GM21381 (cell line): ENCODE measurements around the gene EGFLAM.

Source experiments
- ATAC-seq: cut with Tn5 transposase; IDR thresholded peaks from one replicate; pipeline ENCODE4 v1.9.1; 2021; ENCODE audit warnings: mild to moderate bottlenecking, moderate library complexity; ENCODE audit not compliant: unreplicated experiment

The EGFLAM gene

DNA sequence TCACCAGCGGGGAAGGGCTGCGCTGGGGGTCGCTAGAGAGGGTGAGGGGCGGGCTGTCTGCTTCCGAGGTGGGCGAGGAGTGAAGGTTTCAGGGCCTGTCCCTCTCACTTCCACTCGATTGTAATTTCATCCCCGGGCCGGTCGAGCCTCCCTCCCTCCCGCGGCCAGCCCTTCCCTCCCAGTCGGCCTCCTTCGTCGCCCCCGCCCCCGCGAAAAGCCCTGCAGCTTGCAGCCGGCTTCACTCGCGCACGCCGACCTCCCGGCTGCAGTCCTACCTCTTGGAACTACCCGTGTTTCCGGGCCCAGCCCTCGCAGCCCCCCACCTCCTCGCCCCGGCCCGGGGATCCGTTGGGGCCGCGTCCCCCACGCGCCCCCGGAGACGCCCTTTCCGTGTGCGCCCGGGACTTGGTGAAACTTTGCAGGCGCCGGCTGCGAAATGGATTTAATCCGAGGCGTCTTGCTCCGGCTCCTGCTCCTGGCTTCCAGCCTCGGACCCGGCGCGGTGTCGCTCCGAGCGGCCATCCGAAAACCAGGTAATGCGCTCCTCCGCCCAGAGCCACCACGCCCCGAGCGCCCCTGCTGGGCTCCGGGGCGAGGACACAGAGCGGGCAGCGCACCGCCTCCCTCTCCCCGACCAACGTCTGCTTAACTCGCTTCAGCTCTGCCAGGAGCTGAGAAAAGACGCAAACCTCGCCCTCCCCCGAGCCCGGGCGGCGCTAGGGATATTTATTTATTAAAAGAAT lies at the start of gene EGFLAM:
Gene EGFLAM (plus strand): TSS at position 241 of the 743 bp plus-strand sequence. CDS start 196 bp downstream, at position 437.
- no peak for ATAC-seq

DNA sequence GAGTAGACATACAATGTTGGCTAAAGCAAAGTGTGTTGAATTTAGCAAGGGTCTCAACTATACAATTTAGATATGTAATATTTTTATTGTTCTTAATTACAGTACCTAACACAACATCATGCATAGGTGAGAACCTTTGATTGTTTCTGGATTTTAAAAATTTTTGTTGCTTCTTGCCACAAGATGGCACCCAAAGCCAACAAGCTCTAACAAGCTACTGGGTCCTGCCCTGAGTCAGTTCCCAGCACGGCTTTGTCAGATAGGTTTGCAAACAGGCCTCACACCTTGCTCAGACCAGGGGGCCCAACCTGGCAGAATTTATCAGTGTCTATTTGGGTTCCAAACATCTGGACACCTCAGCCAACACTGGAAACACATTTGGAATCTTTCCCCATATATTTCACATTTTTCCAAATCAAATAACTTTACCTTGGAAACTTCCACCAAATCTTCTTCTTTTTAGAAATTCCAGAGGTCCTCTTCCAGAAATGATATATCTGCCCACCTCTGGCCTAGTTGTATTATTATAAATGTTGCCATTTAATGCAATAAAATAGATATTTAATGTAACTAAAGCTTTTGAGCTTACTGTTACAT lies 49.5 kb upstream of the EGFLAM start:
- no peak for ATAC-seq

GRCh38 chr5:38210676-38211353 lies 47.5 kb upstream of the EGFLAM start:
- no peak for ATAC-seq

- ATAC-seq: no peak
Measured at GRCh38 chr5:38211354-38211710, 47.0 kb upstream of the EGFLAM start.

- no peak for ATAC-seq
Measured at GRCh38 chr5:38212307-38212706, 46.1 kb upstream of the EGFLAM start.

DNA sequence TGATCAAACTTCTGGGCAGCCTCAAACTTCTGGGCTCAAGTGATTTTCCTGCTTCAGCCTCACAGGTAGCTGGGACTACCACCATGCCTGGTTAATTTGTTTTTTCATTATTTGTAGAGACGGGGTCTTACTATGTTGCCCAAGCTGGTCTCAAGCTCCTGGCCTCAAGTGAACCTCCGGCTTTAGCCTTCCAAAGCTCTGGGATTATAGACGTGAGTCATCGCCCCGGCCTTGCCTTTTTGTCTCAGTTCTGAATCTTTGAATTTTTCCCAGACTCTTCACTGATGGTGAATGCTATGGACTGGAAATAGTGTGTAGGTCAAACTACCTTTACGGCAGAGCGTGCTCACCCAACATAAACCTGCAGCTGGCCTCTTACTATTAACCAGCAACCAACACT lies 32.3 kb upstream of the EGFLAM start:
- no peak for ATAC-seq

DNA sequence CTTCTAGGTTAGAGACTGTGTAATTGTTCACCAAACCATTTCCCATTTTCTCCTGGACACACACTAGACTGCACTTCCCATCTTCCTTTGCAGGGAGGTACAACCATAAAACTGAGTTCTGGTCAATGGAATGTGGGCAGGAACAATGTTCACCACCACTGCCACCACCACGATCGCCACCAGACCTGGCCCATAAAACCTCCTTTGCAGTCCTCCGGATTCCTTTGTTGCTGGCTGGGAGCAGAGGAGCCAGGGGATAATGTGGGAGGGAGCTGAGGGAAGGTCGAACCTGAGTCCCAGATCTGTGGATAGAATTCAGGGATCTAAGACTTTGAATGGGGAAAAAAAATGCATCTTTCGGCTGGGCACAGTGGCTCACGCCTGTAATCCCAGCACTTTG lies 29.4 kb upstream of the EGFLAM start:
- ATAC-seq: no peak

DNA sequence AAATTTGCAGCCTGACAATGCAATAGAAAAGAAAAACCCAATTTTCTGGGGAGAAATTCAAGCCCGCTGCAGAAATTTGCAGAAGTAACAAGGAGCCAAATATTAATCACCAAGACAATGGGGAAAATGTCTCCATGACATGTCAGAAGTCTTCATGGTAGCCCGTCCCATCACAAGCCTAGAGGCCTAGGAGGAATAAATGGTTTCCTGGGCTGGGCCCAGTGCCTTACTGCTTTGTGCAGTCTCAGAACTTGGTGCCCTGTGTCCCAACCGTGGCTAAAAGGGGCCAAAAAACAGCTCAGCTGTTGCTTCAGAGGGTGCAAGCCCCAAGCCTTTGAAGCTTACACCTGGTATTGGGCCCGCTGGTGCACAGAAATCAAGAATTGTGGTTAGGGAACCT lies 23.6 kb upstream of the EGFLAM start:
- no peak for ATAC-seq

GRCh38 chr5:38237681-38238080 lies 20.7 kb upstream of the EGFLAM start:
- no peak for ATAC-seq

DNA sequence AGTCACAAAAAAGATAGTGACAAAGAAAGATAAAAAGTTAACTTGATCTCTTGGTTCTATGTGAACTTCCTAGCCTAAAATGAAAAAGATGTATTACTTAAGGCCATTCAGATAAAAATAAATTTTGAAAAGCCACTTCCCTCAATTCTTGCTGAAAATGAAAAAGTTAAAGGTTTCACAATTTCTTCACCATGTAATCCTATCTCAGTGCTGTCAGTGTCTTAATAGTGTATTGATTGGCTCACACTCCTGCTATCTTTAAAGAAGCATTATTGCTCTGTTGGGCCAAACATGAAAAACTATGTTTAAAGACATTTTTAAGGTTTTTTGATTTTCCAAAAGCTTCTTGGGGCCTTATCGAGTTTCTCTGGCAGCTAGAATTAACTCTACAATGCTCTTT lies 18.1 kb upstream of the EGFLAM start:
- ATAC-seq: no peak

GRCh38 chr5:38241655-38242054 lies 16.7 kb upstream of the EGFLAM start:
- ATAC-seq: no peak

DNA sequence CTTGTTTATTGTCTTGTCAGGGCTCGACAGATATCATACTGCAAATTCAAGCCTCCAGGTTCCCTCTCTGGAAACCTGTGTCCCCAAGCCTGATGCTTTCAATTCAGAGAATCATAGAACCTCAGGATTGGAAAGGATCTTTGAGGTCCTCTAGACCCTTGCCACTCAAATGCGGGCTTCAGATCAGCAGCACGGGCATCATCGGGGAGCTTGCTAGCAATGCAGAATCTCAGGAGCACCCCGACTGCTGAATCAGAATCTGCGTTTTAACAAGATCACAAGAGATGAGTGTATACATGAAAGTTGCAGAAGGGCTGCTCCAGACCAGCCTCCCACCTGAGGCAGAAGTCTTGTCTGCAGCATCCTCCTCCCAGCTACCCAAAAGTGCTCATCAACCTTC lies 13.1 kb upstream of the EGFLAM start:
- ATAC-seq: no peak

GRCh38 chr5:38249301-38249700 lies 9.1 kb upstream of the EGFLAM start:
- no peak for ATAC-seq

- ATAC-seq: no peak
Measured at GRCh38 chr5:38249812-38250211, 8.5 kb upstream of the EGFLAM start.

DNA sequence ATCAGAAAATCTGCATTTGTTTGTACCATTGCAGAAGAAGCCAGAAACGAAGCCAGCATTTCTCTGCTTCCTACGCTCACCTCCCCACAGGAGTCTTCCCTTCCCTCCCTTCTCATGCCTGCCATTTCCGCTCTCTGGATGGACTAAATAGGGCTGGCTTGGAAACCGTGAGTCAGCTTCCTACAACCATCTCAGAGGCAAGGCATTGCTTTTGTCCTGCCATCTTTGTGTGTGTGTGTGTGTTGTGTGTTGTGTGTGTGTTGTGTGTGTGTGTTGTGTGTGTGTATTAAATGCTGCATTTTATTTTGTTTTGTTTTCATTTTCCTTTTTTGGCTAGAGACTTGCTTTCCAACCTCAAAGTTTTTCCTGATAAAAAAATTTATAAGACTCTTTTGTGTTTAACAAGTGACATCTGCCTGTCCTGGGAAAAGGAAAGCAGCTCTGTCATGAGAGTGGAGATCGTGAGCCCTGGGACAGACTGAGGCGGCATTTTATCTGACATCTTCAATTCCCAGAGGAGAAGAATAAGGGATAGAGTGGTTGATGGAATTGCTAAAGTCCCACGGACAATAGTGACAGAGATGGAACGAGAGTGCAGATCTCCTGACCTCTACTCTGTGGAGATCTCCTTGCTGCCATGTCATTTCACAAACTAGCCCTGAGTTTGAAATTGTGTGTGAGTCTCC lies 7.5 kb upstream of the EGFLAM start:
- no peak for ATAC-seq

DNA sequence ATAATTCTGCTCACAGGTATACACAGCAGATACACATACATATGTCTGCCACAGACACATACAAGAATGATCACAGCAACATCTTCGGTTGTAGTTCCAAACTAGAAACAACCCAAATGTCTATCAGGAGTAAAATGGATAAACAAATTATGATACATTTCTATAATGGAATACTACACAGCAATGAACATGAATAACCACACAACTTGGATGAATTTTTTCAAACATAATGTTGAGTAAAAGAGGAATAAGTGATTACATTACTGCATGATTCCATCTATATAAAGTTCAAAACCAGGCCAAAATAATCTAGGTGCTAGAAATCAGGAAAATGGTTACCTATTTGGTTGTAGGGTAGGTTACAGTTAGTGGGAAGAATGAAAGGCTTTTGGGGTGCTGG lies 4.6 kb upstream of the EGFLAM start:
- ATAC-seq: no peak

DNA sequence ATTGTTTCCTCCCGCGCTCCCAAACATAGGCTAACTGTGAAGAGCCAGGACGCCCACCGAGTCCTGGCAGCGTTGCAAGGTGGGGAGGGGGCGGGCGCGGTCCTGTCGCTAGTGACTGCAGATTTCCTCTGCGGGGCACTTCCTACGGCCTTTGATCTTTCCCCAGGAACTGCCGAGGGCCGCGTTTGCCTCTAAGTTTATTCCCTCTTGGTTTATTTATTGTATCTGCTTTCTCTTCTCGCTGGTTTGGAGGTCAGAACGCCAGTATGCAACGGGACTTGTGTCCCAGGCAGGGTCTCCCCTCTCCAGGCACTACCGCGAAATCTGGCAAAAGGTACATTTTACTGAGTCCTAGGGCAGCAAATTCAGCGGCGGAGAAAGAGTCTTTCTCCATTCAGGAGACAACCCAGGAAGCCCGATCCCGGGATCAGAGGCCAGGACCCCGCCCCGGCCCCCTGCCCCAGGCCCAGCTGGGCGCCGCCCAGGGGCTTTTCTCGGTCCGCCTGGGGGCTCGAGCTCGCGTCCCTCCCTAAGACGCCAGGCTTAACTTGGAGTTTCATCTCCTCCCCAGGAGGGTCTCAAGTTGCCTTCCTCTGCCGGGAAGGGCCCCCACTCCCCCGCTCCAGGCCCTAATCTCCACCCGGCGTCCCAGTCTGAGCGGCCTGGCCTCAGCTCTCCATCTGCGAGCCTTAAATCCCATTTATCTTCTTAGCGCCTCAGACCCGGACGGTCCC lies 884 bp upstream of the EGFLAM start:
- no peak for ATAC-seq

DNA sequence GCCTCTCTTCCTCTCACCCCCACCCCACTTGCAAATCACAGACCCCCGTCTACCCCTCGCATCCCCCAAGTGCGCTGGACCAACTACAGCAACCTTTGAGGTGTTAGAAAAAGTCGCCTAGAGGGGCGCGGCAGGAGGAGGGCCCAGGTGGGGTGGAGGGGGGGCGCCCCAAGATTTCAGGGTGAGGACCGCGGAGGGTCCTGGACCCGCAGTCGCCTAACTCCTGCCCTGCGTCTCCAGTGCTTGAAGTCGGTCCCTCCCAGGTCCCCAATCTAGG lies 379 bp upstream of the EGFLAM start:
- no peak for ATAC-seq

DNA sequence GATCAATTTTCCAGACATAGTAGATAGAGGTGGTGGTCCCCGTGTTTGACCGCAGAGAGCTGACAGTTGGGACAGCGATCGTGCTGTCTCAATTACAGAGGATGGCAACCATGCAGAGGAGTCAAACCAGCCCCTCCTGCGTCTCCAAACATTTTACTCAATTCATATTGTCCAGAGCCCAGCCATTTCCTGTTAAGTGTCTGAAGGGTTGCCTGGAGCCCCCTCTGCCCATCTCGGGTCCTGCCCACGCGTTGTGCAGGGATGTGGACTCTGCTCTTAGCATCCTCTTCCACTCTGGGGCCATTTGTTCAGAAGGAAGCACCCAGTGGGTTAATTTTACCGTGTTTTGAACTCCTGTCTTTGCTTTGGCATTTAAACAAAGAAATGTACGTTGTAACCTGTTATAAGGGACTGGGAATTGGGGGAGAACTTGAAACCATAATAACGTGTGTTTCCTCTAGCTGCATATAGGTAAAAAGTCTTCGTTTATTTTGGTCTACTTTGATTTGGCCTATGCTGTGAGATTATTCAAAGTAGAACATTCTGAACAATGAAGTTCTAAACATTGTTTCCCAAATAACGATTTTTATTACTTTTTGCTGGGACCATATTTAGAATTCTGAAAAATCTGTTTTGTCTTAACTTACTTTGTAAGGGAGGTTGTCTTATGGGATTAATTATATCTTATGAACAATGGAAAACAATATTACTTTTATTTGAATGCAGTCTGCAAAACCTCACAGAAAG lies 876 bp downstream of the EGFLAM start:
- ATAC-seq: no peak

- no peak for ATAC-seq
Measured at GRCh38 chr5:38259809-38260160, 1.4 kb downstream of the EGFLAM start.

GRCh38 chr5:38263983-38264382 lies 5.6 kb downstream of the EGFLAM start:
- no peak for ATAC-seq
